NB4 (cell line): Measurements from ENCODE around the gene CYP26B1.
A peak's percentile ranks its signal among the peaks of the same experiment; 100 is the strongest.

Experiments used
- DNase-seq: peaks from one replicate; pipeline ENCODE4 v3.0.0; 2010; ENCODE audit warnings: low read depth
- H3K4me3 ChIP-seq: one replicate; pipeline ENCODE4 v1.5.1; 2011; ENCODE audit warnings: mild to moderate bottlenecking, low read depth, low read length, moderate library complexity
- CTCF ChIP-seq: IDR thresholded peaks from one replicate; pipeline ENCODE4 v1.5.1; 2012; ENCODE audit warnings: low read depth, low read length
- MAX ChIP-seq: IDR thresholded peaks from 2 replicates; pipeline ENCODE4 v1.6.1; 2011; ENCODE audit warnings: low read depth, low read length
- MYC ChIP-seq: IDR thresholded peaks from 2 replicates; pipeline ENCODE4 v1.6.1; 2011; ENCODE audit warnings: low read depth, low read length
- POLR2A ChIP-seq: IDR thresholded peaks from 2 replicates; pipeline ENCODE4 v1.6.1; 2011; ENCODE audit warnings: mild to moderate bottlenecking; ENCODE audit not compliant: insufficient read length; ENCODE audit errors: extremely low read depth

Gene CYP26B1

GRCh38 chr2:72116081-72116533 is 31.6 kb downstream of the CYP26B1 start:
- H3K4me3 ChIP-seq, result no peak overlapping the region
- TF ChIP-seq CTCF, result peak; percentile 39
- TF ChIP-seq MAX, result no peak
- TF ChIP-seq MYC, result no peak
- TF ChIP-seq POLR2A, result no peak
- peak; percentile 33 for DNase-seq

GRCh38 chr2:72115110-72116080 is 32.3 kb downstream of the CYP26B1 start:
- no peak for DNase-seq
- no peak overlapping the region for H3K4me3 ChIP-seq

GRCh38 chr2:72114693-72115051 is 33.0 kb downstream of the CYP26B1 start:
- no peak overlapping the region for H3K4me3 ChIP-seq
- no peak for TF ChIP-seq MYC
- no peak for TF ChIP-seq POLR2A
- no peak for TF ChIP-seq MAX
- no peak for TF ChIP-seq CTCF
- DNase-seq, result no peak

More at GRCh38 chr2:72115110-72116080, 32.3 kb downstream of the CYP26B1 start:
- TF ChIP-seq MYC (no peak), MAX (no peak), POLR2A (no peak), CTCF (no peak)

GRCh38 chr2:72113847-72114692 is 33.6 kb downstream of the CYP26B1 start:
- DNase-seq, result no peak
- H3K4me3 ChIP-seq, result no peak overlapping the region
- TF ChIP-seq MYC (no peak), CTCF (no peak), POLR2A (no peak), MAX (no peak)

- H3K4me3 ChIP-seq, result no peak overlapping the region
- no peak for TF ChIP-seq MYC
- no peak for TF ChIP-seq CTCF
- no peak for TF ChIP-seq MAX
- no peak for TF ChIP-seq POLR2A
These were observed 34.4 kb downstream of the CYP26B1 start for GRCh38 chr2:72112981-72113846.

More at GRCh38 chr2:72112981-72113846, 34.4 kb downstream of the CYP26B1 start:
- DNase-seq, result no peak
